ENCODE measurements around the gene SLC22A17. TPM values are rescaled to one million over a fixed set of nuclear protein-coding genes. Genes with fewer than 3 reads are reported as not detected.
"Not testable (repeated sequence)": the region's sequence is repeated elsewhere in the genome, so short reads cannot be mapped to it uniquely, and the experiment has no call there.

SLC22A17 gene
- total and polyA plus RNA-seq, 9 donors = 8.9 to 48.0 (median 34.3) TPM

- Histone ChIP-seq H3K27ac (no peak overlapping the region), H3K4me1 (ENCODE audit: insufficient read depth) (no peaks in the 10 kb centered on the region), H3K27me3 (no peaks in the 10 kb centered on the region), H3K9me3 (no peaks in the 10 kb centered on the region), H3K4me3 (no peak overlapping the region), H3K36me3 (no peaks in the 10 kb centered on the region)
- intact Hi-C loops (cut with DNase I) = no loop called here
- TF ChIP-seq, protein P1, sequence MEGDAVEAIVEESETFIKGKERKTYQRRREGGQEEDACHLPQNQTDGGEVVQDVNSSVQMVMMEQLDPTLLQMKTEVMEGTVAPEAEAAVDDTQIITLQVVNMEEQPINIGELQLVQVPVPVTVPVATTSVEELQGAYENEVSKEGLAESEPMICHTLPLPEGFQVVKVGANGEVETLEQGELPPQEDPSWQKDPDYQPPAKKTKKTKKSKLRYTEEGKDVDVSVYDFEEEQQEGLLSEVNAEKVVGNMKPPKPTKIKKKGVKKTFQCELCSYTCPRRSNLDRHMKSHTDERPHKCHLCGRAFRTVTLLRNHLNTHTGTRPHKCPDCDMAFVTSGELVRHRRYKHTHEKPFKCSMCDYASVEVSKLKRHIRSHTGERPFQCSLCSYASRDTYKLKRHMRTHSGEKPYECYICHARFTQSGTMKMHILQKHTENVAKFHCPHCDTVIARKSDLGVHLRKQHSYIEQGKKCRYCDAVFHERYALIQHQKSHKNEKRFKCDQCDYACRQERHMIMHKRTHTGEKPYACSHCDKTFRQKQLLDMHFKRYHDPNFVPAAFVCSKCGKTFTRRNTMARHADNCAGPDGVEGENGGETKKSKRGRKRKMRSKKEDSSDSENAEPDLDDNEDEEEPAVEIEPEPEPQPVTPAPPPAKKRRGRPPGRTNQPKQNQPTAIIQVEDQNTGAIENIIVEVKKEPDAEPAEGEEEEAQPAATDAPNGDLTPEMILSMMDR (IDR thresholded peaks at IDR 0.05) = no peak
- TF ChIP-seq POLR2A (IDR thresholded peaks at IDR 0.05) (no peak), EP300 (IDR thresholded peaks at IDR 0.05) (no peak)
- no peak for DNase-seq
- WGBS, 3 donors = 68 to 71% (median 70%) methylated on average over 7 of the region's 7 CpGs
These were observed 39.9 kb upstream of the SLC22A17 start for GRCh38 chr14:23392613-23393012.

GRCh38 chr14:23389871-23390270 lies 37.2 kb upstream of the SLC22A17 start:
- DNase-seq; H3K4me3 ChIP-seq; H3K27me3 ChIP-seq; H3K9me3 ChIP-seq; intact Hi-C loops (cut with DNase I); H3K27ac ChIP-seq; H3K36me3 ChIP-seq; H3K4me1 ChIP-seq (ENCODE audit: insufficient read depth): not testable (repeated sequence)
- 52 to 62% (median 62%) methylated on average over 4 to 5 of the region's 19 CpGs for WGBS, 3 donors

DNA sequence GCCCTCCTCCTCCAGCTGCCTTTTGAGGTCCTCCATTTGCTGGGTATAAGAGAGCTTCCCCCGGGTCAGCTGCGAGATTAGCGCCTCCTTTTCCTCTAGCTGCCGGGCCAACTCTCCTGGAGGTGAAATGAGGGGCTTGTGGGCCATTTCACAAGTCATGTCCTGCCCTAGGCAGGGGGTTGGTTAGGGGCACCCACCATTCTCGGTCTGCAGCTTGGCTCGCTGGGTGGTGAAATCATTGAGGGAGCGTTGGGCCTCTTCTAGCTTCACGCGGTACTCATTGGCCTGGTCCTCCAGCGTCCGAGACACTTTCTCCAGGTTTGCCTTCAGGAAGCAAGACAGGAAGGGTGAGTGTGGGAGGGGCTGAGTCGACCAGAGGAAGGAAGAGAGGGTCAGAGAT lies 36.7 kb upstream of the SLC22A17 start:
- H3K9me3 ChIP-seq = no peaks in the 10 kb centered on the region
- no peaks in the 10 kb centered on the region for H3K36me3 ChIP-seq
- H3K4me3 ChIP-seq = no peak overlapping the region
- no peak overlapping the region for H3K27ac ChIP-seq
- DNase-seq = no peak
- H3K4me1 ChIP-seq (ENCODE audit: insufficient read depth) = no peaks in the 10 kb centered on the region
- H3K27me3 ChIP-seq = no peaks in the 10 kb centered on the region
- TF ChIP-seq, protein P1 (IDR thresholded peaks at IDR 0.05) = no peak
- TF ChIP-seq POLR2A (IDR thresholded peaks at IDR 0.05) (no peak), EP300 (IDR thresholded peaks at IDR 0.05) (no peak)
- 72 to 79% (median 75%) methylated on average over 12 of the region's 12 CpGs for WGBS, 3 donors
- intact Hi-C loops (cut with DNase I) = no loop called here

- TF ChIP-seq POLR2A (IDR thresholded peaks at IDR 0.05) (no peak), EP300 (IDR thresholded peaks at IDR 0.05) (no peak)
- TF ChIP-seq, protein P1 (IDR thresholded peaks at IDR 0.05) = no peak
- intact Hi-C loops (cut with DNase I) = no loop called here
- 67 to 76% (median 68%) methylated on average over 8 of the region's 8 CpGs for WGBS, 3 donors
- Histone ChIP-seq H3K4me1 (ENCODE audit: insufficient read depth) (no peaks in the 10 kb centered on the region), H3K27ac (no peak overlapping the region), H3K27me3 (no peaks in the 10 kb centered on the region), H3K36me3 (no peaks in the 10 kb centered on the region), H3K9me3 (no peaks in the 10 kb centered on the region), H3K4me3 (no peak overlapping the region)
- DNase-seq = no peak
These were observed 36.3 kb upstream of the SLC22A17 start for GRCh38 chr14:23388996-23389395.

- DNase-seq = no peak
- Histone ChIP-seq H3K27me3 (no peaks in the 10 kb centered on the region), H3K4me3 (no peak overlapping the region), H3K36me3 (no peaks in the 10 kb centered on the region), H3K27ac (no peak overlapping the region), H3K9me3 (no peaks in the 10 kb centered on the region), H3K4me1 (ENCODE audit: insufficient read depth) (no peaks in the 10 kb centered on the region)
- intact Hi-C loops (cut with DNase I) = no loop called here
- 71 to 74% (median 71%) methylated on average over 26 of the region's 26 CpGs for WGBS, 3 donors
- TF ChIP-seq POLR2A (IDR thresholded peaks at IDR 0.05) (no peak), EP300 (IDR thresholded peaks at IDR 0.05) (no peak)
- TF ChIP-seq, protein P1 (IDR thresholded peaks at IDR 0.05) = no peak
These were observed 35.5 kb upstream of the SLC22A17 start for GRCh38 chr14:23387916-23388882.

Measured in ovary (tissue), 9 donors.